HL-60 (cell line): ENCODE measurements around the gene E2F4.

Experiments
- POLR2AphosphoS5 ChIP-seq: IDR thresholded peaks from 2 replicates; pipeline ENCODE4 v1.6.1; 2012; ENCODE audit warnings: low read depth
- REST ChIP-seq: IDR thresholded peaks from 2 replicates; pipeline ENCODE4 v1.6.1; 2012; ENCODE audit warnings: low read depth; ENCODE audit not compliant: insufficient replicate concordance
- TF ChIP-seq, protein P1 (sequence below): IDR thresholded peaks from one replicate; pipeline ENCODE4 v1.5.1; 2011; ENCODE audit warnings: low read length, control low read depth, inconsistent platforms; ENCODE audit not compliant: insufficient read depth

DNA sequence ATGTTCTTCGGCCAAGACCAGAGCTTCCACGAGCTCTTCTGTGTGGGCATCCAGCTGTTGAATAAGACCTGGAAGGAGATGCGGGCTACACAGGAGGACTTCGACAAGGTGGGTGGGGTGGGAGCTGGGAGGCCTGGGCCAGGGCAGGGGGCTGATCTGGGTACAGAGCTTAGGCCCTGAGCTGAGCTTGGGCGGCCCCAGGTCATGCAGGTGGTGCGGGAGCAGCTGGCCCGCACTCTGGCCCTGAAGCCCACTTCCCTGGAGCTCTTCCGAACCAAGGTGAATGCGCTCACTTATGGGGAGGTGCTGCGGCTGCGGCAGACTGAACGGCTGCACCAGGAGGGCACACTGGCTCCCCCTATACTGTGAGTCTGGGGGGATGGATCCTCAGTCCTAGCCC is 10.5 kb downstream of the E2F4 start:
- TF ChIP-seq, protein P1, sequence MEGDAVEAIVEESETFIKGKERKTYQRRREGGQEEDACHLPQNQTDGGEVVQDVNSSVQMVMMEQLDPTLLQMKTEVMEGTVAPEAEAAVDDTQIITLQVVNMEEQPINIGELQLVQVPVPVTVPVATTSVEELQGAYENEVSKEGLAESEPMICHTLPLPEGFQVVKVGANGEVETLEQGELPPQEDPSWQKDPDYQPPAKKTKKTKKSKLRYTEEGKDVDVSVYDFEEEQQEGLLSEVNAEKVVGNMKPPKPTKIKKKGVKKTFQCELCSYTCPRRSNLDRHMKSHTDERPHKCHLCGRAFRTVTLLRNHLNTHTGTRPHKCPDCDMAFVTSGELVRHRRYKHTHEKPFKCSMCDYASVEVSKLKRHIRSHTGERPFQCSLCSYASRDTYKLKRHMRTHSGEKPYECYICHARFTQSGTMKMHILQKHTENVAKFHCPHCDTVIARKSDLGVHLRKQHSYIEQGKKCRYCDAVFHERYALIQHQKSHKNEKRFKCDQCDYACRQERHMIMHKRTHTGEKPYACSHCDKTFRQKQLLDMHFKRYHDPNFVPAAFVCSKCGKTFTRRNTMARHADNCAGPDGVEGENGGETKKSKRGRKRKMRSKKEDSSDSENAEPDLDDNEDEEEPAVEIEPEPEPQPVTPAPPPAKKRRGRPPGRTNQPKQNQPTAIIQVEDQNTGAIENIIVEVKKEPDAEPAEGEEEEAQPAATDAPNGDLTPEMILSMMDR, result no peak
- TF ChIP-seq REST, result no peak
- no peak for TF ChIP-seq POLR2AphosphoS5
